SJSA1 (cell line): ENCODE results near the gene GTF3A. TPM values are rescaled to one million over a fixed set of nuclear protein-coding genes. Genes with fewer than 3 reads are reported as not detected.

Experiments used
- DNase-seq, 2 experiments: peaks; one replicate each; pipeline ENCODE4 v3.0.0-alpha.2; 2015 to 2020; ENCODE audit warnings: low spot score in 2 of 2, low read depth in 1 of 2
- H3K27ac ChIP-seq: fragments of 250-450 bp; sonication (Bioruptor Pico); 2 replicates; pipeline ENCODE4 v1.5.1; 2020; ENCODE audit warnings: mild to moderate bottlenecking, moderate library complexity
- H3K27me3 ChIP-seq: fragments of 250-450 bp; sonication (Bioruptor Pico); replicated peaks from 2 replicates; pipeline ENCODE4 v1.5.1; 2020; ENCODE audit warnings: mild to moderate bottlenecking, moderate library complexity
- H3K36me3 ChIP-seq: fragments of 250-450 bp; sonication (Bioruptor Pico); 2 replicates; pipeline ENCODE4 v1.5.1; 2020; ENCODE audit warnings: mild to moderate bottlenecking
- H3K4me1 ChIP-seq: fragments of 250-450 bp; sonication (Bioruptor Pico); replicated peaks from 2 replicates; pipeline ENCODE4 v1.6.1; 2021; ENCODE audit warnings: mild to moderate bottlenecking
- H3K4me3 ChIP-seq: fragments of 250-450 bp; sonication (Bioruptor Pico); 2 replicates; pipeline ENCODE4 v1.5.1; 2020; ENCODE audit warnings: mild to moderate bottlenecking
- H3K9me3 ChIP-seq: fragments of 250-450 bp; sonication (Bioruptor Pico); replicated peaks from 2 replicates; pipeline ENCODE4 v1.5.1; 2020; ENCODE audit warnings: mild to moderate bottlenecking
- total RNA-seq: library from RNA; depleted of rRNA; stranded (reverse); fragments of >200 nt; shearing (Covaris generic); gene quantifications from 2 replicates; pipeline ENCODE4 v1.2.3, GENCODE V29; 2014; rRNA removed

Gene GTF3A
- total RNA-seq, 1 experiment from 2014 or later, result 106 TPM

- no peak for DNase-seq
- H3K36me3 ChIP-seq, result no peaks in the 10 kb centered on the region
- no peak overlapping the region for H3K27ac ChIP-seq
- H3K27me3 ChIP-seq, result no peaks in the 10 kb centered on the region
- H3K4me1 ChIP-seq, result no peaks in the 10 kb centered on the region
- H3K4me3 ChIP-seq, result no peak overlapping the region
- no peaks in the 10 kb centered on the region for H3K9me3 ChIP-seq
Observed at GRCh38 chr13:27472941-27473340, 48.5 kb downstream of the GTF3A start.

GRCh38 chr13:27474751-27475268 lies 50.4 kb downstream of the GTF3A start:
- H3K4me1 ChIP-seq, result no peaks in the 10 kb centered on the region
- H3K27ac ChIP-seq, result no peak overlapping the region
- no peak for DNase-seq
- H3K36me3 ChIP-seq, result no peaks in the 10 kb centered on the region
- no peaks in the 10 kb centered on the region for H3K9me3 ChIP-seq
- no peak overlapping the region for H3K4me3 ChIP-seq
- no peaks in the 10 kb centered on the region for H3K27me3 ChIP-seq

GRCh38 chr13:27476943-27477703 lies 52.7 kb downstream of the GTF3A start:
- no peak overlapping the region for H3K4me3 ChIP-seq
- no peaks in the 10 kb centered on the region for H3K27me3 ChIP-seq
- H3K4me1 ChIP-seq, result no peaks in the 10 kb centered on the region
- H3K27ac ChIP-seq, result no peak overlapping the region
- no peak for DNase-seq
- H3K9me3 ChIP-seq, result no peaks in the 10 kb centered on the region
- H3K36me3 ChIP-seq, result no peaks in the 10 kb centered on the region

- Histone ChIP-seq H3K36me3 (no peaks in the 10 kb centered on the region), H3K4me3 (no peak overlapping the region), H3K27me3 (no peaks in the 10 kb centered on the region), H3K4me1 (no peaks in the 10 kb centered on the region), H3K27ac (no peak overlapping the region), H3K9me3 (no peaks in the 10 kb centered on the region)
- peak; percentile 5 to 45 for DNase-seq
Observed at GRCh38 chr13:27481766-27482165, 57.3 kb downstream of the GTF3A start.

- Histone ChIP-seq H3K4me3 (no peak overlapping the region), H3K9me3 (no peaks in the 10 kb centered on the region), H3K36me3 (no peaks in the 10 kb centered on the region), H3K4me1 (no peaks in the 10 kb centered on the region), H3K27me3 (no peaks in the 10 kb centered on the region), H3K27ac (no peak overlapping the region)
- no peak for DNase-seq
Observed at GRCh38 chr13:27482983-27483382, 58.6 kb downstream of the GTF3A start.

- H3K4me3 ChIP-seq, result no peak overlapping the region
- H3K27me3 ChIP-seq, result no peaks in the 10 kb centered on the region
Observed at GRCh38 chr13:27483421-27483820, 59.0 kb downstream of the GTF3A start.

More at GRCh38 chr13:27483421-27483820, 59.0 kb downstream of the GTF3A start:
- no peaks in the 10 kb centered on the region for H3K9me3 ChIP-seq
- no peak for DNase-seq
- no peak overlapping the region for H3K27ac ChIP-seq
- H3K36me3 ChIP-seq, result no peaks in the 10 kb centered on the region
- no peaks in the 10 kb centered on the region for H3K4me1 ChIP-seq

Other genes starting within 250 kb of the GTF3A start
- gene RPL21, start 173.1 kb upstream of the GTF3A start, total RNA-seq, result 625 and 934 TPM in 2 replicates
- 1.6 and 1.9 TPM in 2 replicates for gene RASL11A, start 153.8 kb upstream of the GTF3A start, total RNA-seq
- 16.9 and 26.9 TPM in 2 replicates for gene MTIF3, start 25.9 kb downstream of the GTF3A start, total RNA-seq
- gene LNX2, start 195.9 kb downstream of the GTF3A start, total RNA-seq, result 8.1 and 8.2 TPM in 2 replicates
- 46.5 and 68.4 TPM in 2 replicates for gene POLR1D, start 197.3 kb downstream of the GTF3A start, total RNA-seq